ENCODE results near the gene IER3.

The IER3 gene

GRCh38 chr6:30705620-30706019 is 38.7 kb downstream of the IER3 start:
- H3K27ac ChIP-seq (ENCODE audit: extremely low read depth, low read depth, low read length), result no peak overlapping the region
- H3K36me3 ChIP-seq (ENCODE audit: control insufficient read depth in 2 of 2, insufficient read depth in 1 of 2, low read length in 2 of 2), result peaks cover 64 to 85% of the 10 kb centered on the region in 2 experiments
- H3K4me3 ChIP-seq (ENCODE audit: low read depth, low read length), result no peak overlapping the region
- no peak for TF ChIP-seq ZNF433 (tag by site-specific recombination; IDR thresholded peaks at IDR 0.05; ENCODE audit: low read depth)
- TF ChIP-seq ZNF645 (tag by site-specific recombination; IDR thresholded peaks at IDR 0.05), result no peak
- TF ChIP-seq ZNF19 (tag by site-specific recombination; IDR thresholded peaks at IDR 0.05; ENCODE audit: low read depth), result no peak
- TF ChIP-seq ZNF24 (tag by site-specific recombination; IDR thresholded peaks at IDR 0.05), result no peak
- TF ChIP-seq BCL11B (tag by site-specific recombination; IDR thresholded peaks at IDR 0.05; ENCODE audit: low read depth), result no peak
- no peak for TF ChIP-seq HOXD13 (CRISPR knock-in tag; IDR thresholded peaks at IDR 0.05; ENCODE audit: borderline replicate concordance)
- TF ChIP-seq ZNF350 (tag by site-specific recombination; IDR thresholded peaks at IDR 0.05), result no peak
- TF ChIP-seq ZNF76 (tag by site-specific recombination; IDR thresholded peaks at IDR 0.05; ENCODE audit: borderline replicate concordance, low read depth), result no peak
- TF ChIP-seq ZNF558 (tag by site-specific recombination; IDR thresholded peaks at IDR 0.05), result no peak
- no peak for TF ChIP-seq ATF2 (tag by site-specific recombination; IDR thresholded peaks at IDR 0.05; ENCODE audit: low read depth)
- TF ChIP-seq ZNF416 (tag by site-specific recombination; IDR thresholded peaks at IDR 0.05), result no peak
- TF ChIP-seq ZNF146 (tag by site-specific recombination; IDR thresholded peaks at IDR 0.05), result no peak
- no peak for TF ChIP-seq ZNF777 (tag by site-specific recombination; IDR thresholded peaks at IDR 0.05; ENCODE audit: borderline replicate concordance)
- TF ChIP-seq ZNF529 (tag by site-specific recombination; IDR thresholded peaks at IDR 0.05; ENCODE audit: insufficient replicate concordance), result no peak
- TF ChIP-seq ZNF2 (tag by site-specific recombination; IDR thresholded peaks at IDR 0.05), result no peak
- no peak for TF ChIP-seq ZNF510 (tag by site-specific recombination; IDR thresholded peaks at IDR 0.05; ENCODE audit: insufficient replicate concordance)
- no peak for TF ChIP-seq ZNF621 (tag by site-specific recombination; IDR thresholded peaks at IDR 0.05)
- no peak for TF ChIP-seq OSR2 (tag by site-specific recombination; IDR thresholded peaks at IDR 0.05)
- no peak for TF ChIP-seq PRDM10 (tag by site-specific recombination; IDR thresholded peaks at IDR 0.05)
- TF ChIP-seq ZNF768 (tag by site-specific recombination; IDR thresholded peaks at IDR 0.05), result no peak
- peaks cover 17% of the 10 kb centered on the region for H3K4me1 ChIP-seq (ENCODE audit: control insufficient read depth, insufficient read depth, low read length)
- POLR2A ChIA-PET, result interaction anchor here (0.7 to 3.3 kb wide), 5 partner anchors 10 to 90 kb away, joined by 3 to 36 read pairs (median 15); partner anchors contain the start of genes MDC1 and NRM
- CTCF ChIA-PET, result interaction anchor here (1.0 to 1.2 kb wide), 2 partner anchors 17 to 27 kb away, joined by 4 to 12 read pairs; no protein-coding TSS in a partner anchor
- H3K9me3 ChIP-seq (ENCODE audit: control insufficient read depth, insufficient read depth, low read depth, low read length), result no peaks in the 10 kb centered on the region

- no peaks in the 10 kb centered on the region for H3K9me3 ChIP-seq (ENCODE audit: control insufficient read depth, insufficient read depth, low read depth, low read length)
- POLR2A ChIA-PET, result interaction anchor here (1.1 to 3.3 kb wide), 8 partner anchors 9 to 25 kb away, joined by 3 to 18 read pairs (median 4); partner anchors contain the start of genes MDC1, NRM and TUBB
- CTCF ChIA-PET, result interaction anchor here (0.6 to 1.9 kb wide), 6 partner anchors 9 to 103 kb away, joined by 3 to 9 read pairs (median 5); partner anchors contain the start of gene NRM
- H3K36me3 ChIP-seq (ENCODE audit: control insufficient read depth in 2 of 2, insufficient read depth in 1 of 2, low read length in 2 of 2), result peaks cover 48 to 84% of the 10 kb centered on the region in 2 experiments
- no peak overlapping the region for H3K27ac ChIP-seq (ENCODE audit: extremely low read depth, low read depth, low read length)
- H3K4me1 ChIP-seq (ENCODE audit: control insufficient read depth, insufficient read depth, low read length), result peaks cover 17% of the 10 kb centered on the region
- H3K4me3 ChIP-seq (ENCODE audit: low read depth, low read length), result no peak overlapping the region
- TF ChIP-seq YY2 (tag by site-specific recombination; IDR thresholded peaks at IDR 0.05), result no peak
- TF ChIP-seq MZF1 (tag by site-specific recombination; IDR thresholded peaks at IDR 0.05; ENCODE audit: borderline replicate concordance), result no peak
- TF ChIP-seq PRDM4 (tag by site-specific recombination; IDR thresholded peaks at IDR 0.05), result no peak
- TF ChIP-seq ZNF560 (tag by site-specific recombination; IDR thresholded peaks at IDR 0.05; ENCODE audit: borderline replicate concordance), result no peak
- TF ChIP-seq ZNF112 (tag by site-specific recombination; IDR thresholded peaks at IDR 0.05), result no peak
- TF ChIP-seq ZNF677 (tag by site-specific recombination; IDR thresholded peaks at IDR 0.05), result no peak
- no peak for TF ChIP-seq ZNF138 (tag by site-specific recombination; IDR thresholded peaks at IDR 0.05; ENCODE audit: borderline replicate concordance)
Measured at GRCh38 chr6:30703821-30704220, 40.5 kb downstream of the IER3 start.
